Epithelial cell of alveolus of lung (primary cell): ENCODE results near the gene ZC3H8. TPM values are rescaled to one million over a fixed set of nuclear protein-coding genes. Genes with fewer than 3 reads are reported as not detected.

ENCODE experiments used
- total RNA-seq: library from RNA; depleted of rRNA; stranded (reverse); fragments of >200 nt; gene quantifications from 2 replicates; pipeline ENCODE4 v1.2.1, GENCODE V29; 2015

Gene ZC3H8
- 0.64 and 2.5 TPM in 2 replicates for total RNA-seq

GRCh38 chr2:112254466-112255240 lies at the start of gene ZC3H8:
TSS of gene ZC3H8 (minus strand) at chr2:112255042. CDS start at chr2:112254981, 61 bp downstream.

GRCh38 chr2:112275311-112275886 lies 20.6 kb upstream of the ZC3H8 start, which contains the start of gene ZC3H6:
TSS of gene ZC3H6 (plus strand) at chr2:112275597. CDS start at chr2:112275995, 398 bp downstream.

Other genes starting within 250 kb of the ZC3H8 start
- 10.6 and 27.0 TPM in 2 replicates for gene TMEM87B, start 199.8 kb downstream of the ZC3H8 start, total RNA-seq
- gene FBLN7, start 116.7 kb downstream of the ZC3H8 start, total RNA-seq, result 0.52 and 1.8 TPM in 2 replicates
- 1.7 and 6.8 TPM in 2 replicates for gene ZC3H6, start 20.6 kb upstream of the ZC3H8 start, total RNA-seq
- 0.56 and 2.3 TPM in 2 replicates for gene RGPD8, start 178.6 kb upstream of the ZC3H8 start, total RNA-seq
- gene TTL, start 227.1 kb upstream of the ZC3H8 start, total RNA-seq, result 20.9 and 47.4 TPM in 2 replicates